ENCODE measurements around the gene OGG1.

OGG1 gene

GRCh38 chr3:9793161-9793781 is 43.5 kb downstream of the OGG1 start (continued):
- TF ChIP-seq, protein P1, sequence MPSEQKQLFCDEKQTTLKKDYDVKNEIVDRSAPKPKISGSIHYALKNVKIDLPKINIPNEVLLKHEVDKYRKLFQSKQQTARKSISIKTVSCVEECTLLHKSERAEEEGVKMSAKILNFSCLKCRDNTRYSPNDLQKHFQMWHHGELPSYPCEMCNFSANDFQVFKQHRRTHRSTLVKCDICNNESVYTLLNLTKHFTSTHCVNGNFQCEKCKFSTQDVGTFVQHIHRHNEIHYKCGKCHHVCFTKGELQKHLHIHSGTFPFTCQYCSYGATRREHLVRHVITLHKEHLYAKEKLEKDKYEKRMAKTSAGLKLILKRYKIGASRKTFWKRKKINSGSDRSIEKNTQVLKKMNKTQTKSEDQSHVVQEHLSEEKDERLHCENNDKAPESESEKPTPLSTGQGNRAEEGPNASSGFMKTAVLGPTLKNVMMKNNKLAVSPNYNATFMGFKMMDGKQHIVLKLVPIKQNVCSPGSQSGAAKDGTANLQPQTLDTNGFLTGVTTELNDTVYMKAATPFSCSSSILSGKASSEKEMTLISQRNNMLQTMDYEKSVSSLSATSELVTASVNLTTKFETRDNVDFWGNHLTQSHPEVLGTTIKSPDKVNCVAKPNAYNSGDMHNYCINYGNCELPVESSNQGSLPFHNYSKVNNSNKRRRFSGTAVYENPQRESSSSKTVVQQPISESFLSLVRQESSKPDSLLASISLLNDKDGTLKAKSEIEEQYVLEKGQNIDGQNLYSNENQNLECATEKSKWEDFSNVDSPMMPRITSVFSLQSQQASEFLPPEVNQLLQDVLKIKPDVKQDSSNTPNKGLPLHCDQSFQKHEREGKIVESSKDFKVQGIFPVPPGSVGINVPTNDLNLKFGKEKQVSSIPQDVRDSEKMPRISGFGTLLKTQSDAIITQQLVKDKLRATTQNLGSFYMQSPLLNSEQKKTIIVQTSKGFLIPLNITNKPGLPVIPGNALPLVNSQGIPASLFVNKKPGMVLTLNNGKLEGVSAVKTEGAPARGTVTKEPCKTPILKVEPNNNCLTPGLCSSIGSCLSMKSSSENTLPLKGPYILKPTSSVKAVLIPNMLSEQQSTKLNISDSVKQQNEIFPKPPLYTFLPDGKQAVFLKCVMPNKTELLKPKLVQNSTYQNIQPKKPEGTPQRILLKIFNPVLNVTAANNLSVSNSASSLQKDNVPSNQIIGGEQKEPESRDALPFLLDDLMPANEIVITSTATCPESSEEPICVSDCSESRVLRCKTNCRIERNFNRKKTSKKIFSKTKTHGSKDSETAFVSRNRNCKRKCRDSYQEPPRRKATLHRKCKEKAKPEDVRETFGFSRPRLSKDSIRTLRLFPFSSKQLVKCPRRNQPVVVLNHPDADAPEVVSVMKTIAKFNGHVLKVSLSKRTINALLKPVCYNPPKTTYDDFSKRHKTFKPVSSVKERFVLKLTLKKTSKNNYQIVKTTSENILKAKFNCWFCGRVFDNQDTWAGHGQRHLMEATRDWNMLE (tag by site-specific recombination; conservative IDR thresholded peaks at IDR 0.05; ENCODE audit: low read depth) = 0 out of 2 replicates have a peak, but pooled peaks have one; percentile 8
- TF ChIP-seq ZNF335 (tag by site-specific recombination; conservative IDR thresholded peaks at IDR 0.05) (peak; percentile 78), ZNF664 (tag by site-specific recombination; IDR thresholded peaks at IDR 0.05) (no peak), ELK4 (IDR thresholded peaks at IDR 0.05; ENCODE audit: borderline replicate concordance, low read depth, low read length) (peak; percentile 4; the same call in 1 of the 2 replicates), ZNF404 (tag by site-specific recombination; IDR thresholded peaks at IDR 0.05) (no peak), ZNF366 (tag by site-specific recombination; conservative IDR thresholded peaks at IDR 0.05) (no peak), ZIC2 (tag by site-specific recombination; IDR thresholded peaks at IDR 0.05) (peak; percentile 63), ZNF398 (tag by site-specific recombination; IDR thresholded peaks at IDR 0.05) (0 out of 2 replicates have a peak, but pooled peaks have one; percentile 5), ZSCAN30 (tag by site-specific recombination; IDR thresholded peaks at IDR 0.05) (no peak), ZNF610 (tag by site-specific recombination; IDR thresholded peaks at IDR 0.05; ENCODE audit: borderline replicate concordance) (no peak), ZBTB7A (tag by site-specific recombination; IDR thresholded peaks at IDR 0.05; ENCODE audit: low read depth) (peak; percentile 85; the same call in 1 of the 2 replicates)
- TF ChIP-seq, protein P2, sequence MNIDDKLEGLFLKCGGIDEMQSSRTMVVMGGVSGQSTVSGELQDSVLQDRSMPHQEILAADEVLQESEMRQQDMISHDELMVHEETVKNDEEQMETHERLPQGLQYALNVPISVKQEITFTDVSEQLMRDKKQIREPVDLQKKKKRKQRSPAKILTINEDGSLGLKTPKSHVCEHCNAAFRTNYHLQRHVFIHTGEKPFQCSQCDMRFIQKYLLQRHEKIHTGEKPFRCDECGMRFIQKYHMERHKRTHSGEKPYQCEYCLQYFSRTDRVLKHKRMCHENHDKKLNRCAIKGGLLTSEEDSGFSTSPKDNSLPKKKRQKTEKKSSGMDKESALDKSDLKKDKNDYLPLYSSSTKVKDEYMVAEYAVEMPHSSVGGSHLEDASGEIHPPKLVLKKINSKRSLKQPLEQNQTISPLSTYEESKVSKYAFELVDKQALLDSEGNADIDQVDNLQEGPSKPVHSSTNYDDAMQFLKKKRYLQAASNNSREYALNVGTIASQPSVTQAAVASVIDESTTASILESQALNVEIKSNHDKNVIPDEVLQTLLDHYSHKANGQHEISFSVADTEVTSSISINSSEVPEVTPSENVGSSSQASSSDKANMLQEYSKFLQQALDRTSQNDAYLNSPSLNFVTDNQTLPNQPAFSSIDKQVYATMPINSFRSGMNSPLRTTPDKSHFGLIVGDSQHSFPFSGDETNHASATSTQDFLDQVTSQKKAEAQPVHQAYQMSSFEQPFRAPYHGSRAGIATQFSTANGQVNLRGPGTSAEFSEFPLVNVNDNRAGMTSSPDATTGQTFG (tag by site-specific recombination; IDR thresholded peaks at IDR 0.05; ENCODE audit: borderline replicate concordance) = no peak

DNA sequence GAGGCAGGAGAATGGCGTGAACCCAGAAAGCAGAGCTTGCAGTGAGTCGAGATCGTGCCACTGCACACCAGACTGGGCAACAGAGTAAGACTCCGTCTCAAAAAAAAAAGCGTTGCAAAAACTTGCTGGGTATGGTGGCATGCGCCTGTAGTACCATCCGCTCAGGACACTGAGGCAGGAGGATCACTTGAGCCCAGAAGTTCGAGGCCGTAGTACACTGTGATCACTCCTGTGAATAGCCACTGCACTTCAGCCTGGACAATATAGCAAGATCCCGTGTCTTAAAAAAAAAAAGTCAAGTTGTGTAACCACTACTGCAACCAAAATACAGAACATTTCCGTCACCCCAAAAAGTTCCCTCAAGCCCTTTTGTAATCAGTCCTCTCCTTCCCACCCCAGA is 44.6 kb downstream of the OGG1 start:
- Histone ChIP-seq H3K4me1 (ENCODE audit: control insufficient read depth, insufficient read depth, low read length) (no peaks in the 10 kb centered on the region), H3K27ac (ENCODE audit: extremely low read depth, low read depth, low read length) (no peak overlapping the region), H3K36me3 (ENCODE audit: control insufficient read depth in 2 of 2, insufficient read depth in 1 of 2, low read length in 2 of 2) (peaks cover 27 to 64% of the 10 kb centered on the region in 2 experiments), H3K4me3 (ENCODE audit: low read depth, low read length) (no peak overlapping the region), H3K9me3 (ENCODE audit: control insufficient read depth, insufficient read depth, low read depth, low read length) (no peaks in the 10 kb centered on the region)
- TF ChIP-seq SALL2 (tag by site-specific recombination; IDR thresholded peaks at IDR 0.05; ENCODE audit: borderline replicate concordance) (no peak), ZNF121 (tag by site-specific recombination; IDR thresholded peaks at IDR 0.05) (peak; percentile 96)
- ChIA-PET CTCF (no interaction called here), POLR2A (interaction anchor here (1.5 kb wide), 1 partner anchor 9 kb away, joined by 3 read pairs; no protein-coding TSS in a partner anchor)

Data from HEK293 (cell line).